Endothelial cell (in vitro differentiated cells): ENCODE data around the gene MRPS18B. TPM values are rescaled to one million over a fixed set of nuclear protein-coding genes. Genes with fewer than 3 reads are reported as not detected.

ENCODE experiments used
- DNase-seq: peaks from one replicate; pipeline ENCODE4 v3.0.0; 2021; ENCODE audit warnings: low spot score
- H3K27ac Mint-ChIP-seq: one replicate; pipeline ENCODE4 v1.8.0; 2021; ENCODE audit warnings: mixed read lengths, inconsistent platforms; ENCODE audit not compliant: unreplicated experiment
- H3K27me3 Mint-ChIP-seq: one replicate; pipeline ENCODE4 v1.8.0; 2021; ENCODE audit warnings: mild to moderate bottlenecking, moderate library complexity, mixed read lengths, inconsistent platforms; ENCODE audit not compliant: unreplicated experiment
- H3K36me3 Mint-ChIP-seq: one replicate; pipeline ENCODE4 v1.8.0; 2021; ENCODE audit warnings: mild to moderate bottlenecking, low read depth, mixed read lengths, inconsistent platforms; ENCODE audit not compliant: unreplicated experiment
- H3K4me1 Mint-ChIP-seq: one replicate; pipeline ENCODE4 v1.8.0; 2021; ENCODE audit warnings: mild to moderate bottlenecking, mixed read lengths, inconsistent platforms; ENCODE audit not compliant: unreplicated experiment
- H3K4me3 Mint-ChIP-seq: one replicate; pipeline ENCODE4 v1.8.0; 2021; ENCODE audit warnings: mild to moderate bottlenecking, mixed read lengths, inconsistent platforms; ENCODE audit not compliant: unreplicated experiment
- H3K9me3 Mint-ChIP-seq: one replicate; pipeline ENCODE4 v1.8.0; 2021; ENCODE audit warnings: mixed read lengths, inconsistent platforms; ENCODE audit not compliant: unreplicated experiment
- CTCF ChIP-seq: fragments of 200-600 bp; sonication (generic); IDR thresholded peaks from one replicate; pipeline ENCODE4 v1.5.0; 2021; ENCODE audit warnings: antibody characterized with exemption; ENCODE audit not compliant: unreplicated experiment
- total RNA-seq: library from RNA; stranded (reverse); fragmentation: NEBNext Ultra II Directional; extraction: Animal tissue kit (Norgen Biotek cat#: 25700); gene quantifications from one replicate; pipeline ENCODE4 v1.2.1, GENCODE V29; 2021; ENCODE audit not compliant: unreplicated experiment

The MRPS18B gene
- total RNA-seq, 1 donor from 2014 or later, result 39.8 TPM

GRCh38 chr6:30598912-30599624 is 18.6 kb upstream of the MRPS18B start:
- peaks cover 30% of the 10 kb centered on the region for H3K4me1 Mint-ChIP-seq
- peaks cover 17% of the 10 kb centered on the region for H3K27me3 Mint-ChIP-seq
- H3K9me3 Mint-ChIP-seq, result no peaks in the 10 kb centered on the region
- peaks cover 25% of the 10 kb centered on the region for H3K36me3 Mint-ChIP-seq
- H3K27ac Mint-ChIP-seq, result peak overlapping the region; percentile 82
- no peak overlapping the region for H3K4me3 Mint-ChIP-seq
- no peak for DNase-seq
- no peak for TF ChIP-seq CTCF

GRCh38 chr6:30599625-30600324 is 17.9 kb upstream of the MRPS18B start:
- no peaks in the 10 kb centered on the region for H3K9me3 Mint-ChIP-seq
- H3K36me3 Mint-ChIP-seq, result peaks cover 32% of the 10 kb centered on the region
- H3K27ac Mint-ChIP-seq, result peak overlapping the region; percentile 82

GRCh38 chr6:30600451-30600961 is 17.1 kb upstream of the MRPS18B start:
- Mint-ChIP-seq H3K27ac (peak overlapping the region; percentile 82), H3K9me3 (no peaks in the 10 kb centered on the region), H3K36me3 (peaks cover 38% of the 10 kb centered on the region), H3K4me3 (peak overlapping the region; percentile 76), H3K27me3 (peaks cover 21% of the 10 kb centered on the region), H3K4me1 (peaks cover 36% of the 10 kb centered on the region)
- DNase-seq, result no peak
- TF ChIP-seq CTCF, result no peak

More at GRCh38 chr6:30599625-30600324, 17.9 kb upstream of the MRPS18B start:
- Mint-ChIP-seq H3K27me3 (peaks cover 21% of the 10 kb centered on the region), H3K4me3 (peak overlapping the region; percentile 45), H3K4me1 (peaks cover 36% of the 10 kb centered on the region)
- DNase-seq, result peak; percentile 25
- no peak for TF ChIP-seq CTCF

GRCh38 chr6:30601436-30601814 is 16.2 kb upstream of the MRPS18B start:
- Mint-ChIP-seq H3K4me1 (peaks cover 43% of the 10 kb centered on the region), H3K27ac (peak overlapping the region; percentile 30), H3K36me3 (peaks cover 46% of the 10 kb centered on the region), H3K9me3 (no peaks in the 10 kb centered on the region), H3K27me3 (peaks cover 21% of the 10 kb centered on the region), H3K4me3 (peak overlapping the region; percentile 21)
- no peak for TF ChIP-seq CTCF
- no peak for DNase-seq
